H1 (cell line): ENCODE results near the gene PAX3. TPM values are rescaled to one million over a fixed set of nuclear protein-coding genes. Genes with fewer than 3 reads are reported as not detected.

ENCODE experiments used
- CTCF ChIA-PET: fragments of 300-600 bp; sonication (Branson Sonifier 250); formaldehyde crosslinking; loops from one replicate; lab custom pipeline; 2021; ENCODE audit not compliant: partially characterized antibody; lab: Charles Lee
- POLR2A ChIA-PET: fragments of 300-600 bp; sonication (Branson Sonifier 250); formaldehyde crosslinking; loops from one replicate; lab custom pipeline; 2021; ENCODE audit warnings: inconsistent platforms; ENCODE audit not compliant: partially characterized antibody; lab: Charles Lee
- DNase-seq, 2 experiments: peaks; one replicate each; pipeline versions ENCODE4 v3.0.0 to v3.0.0-alpha.2; 2010 to 2022; ENCODE audit warnings: low spot score in 2 of 2, low read depth in 1 of 2, mixed read lengths in 1 of 2
- FAIRE-seq: peaks from 2 replicates; lab custom pipeline; 2011; peaks lifted over from hg19 to GRCh38; lab: Jason Lieb, UNC
- H2AFZ ChIP-seq: 2 replicates; pipeline ENCODE4 v1.8.1; 2012; ENCODE audit warnings: low read length, inconsistent platforms
- H2AK5ac ChIP-seq: 2 replicates; pipeline ENCODE4 v1.6.1; 2013; ENCODE audit warnings: low read depth, low read length
- H2BK120ac ChIP-seq: replicated peaks from 2 replicates; pipeline ENCODE3; 2013; ENCODE audit warnings: low read depth, low read length, inconsistent platforms
- H2BK12ac ChIP-seq: 2 replicates; pipeline ENCODE4 v1.6.1; 2013; ENCODE audit warnings: low read depth, low read length
- H2BK15ac ChIP-seq: 2 replicates; pipeline ENCODE4 v1.6.1; 2013; ENCODE audit warnings: low read length
- H2BK20ac ChIP-seq: 2 replicates; pipeline ENCODE4 v1.6.1; 2013; ENCODE audit warnings: low read length
- H2BK5ac ChIP-seq: 2 replicates; pipeline ENCODE4 v1.6.1; 2013; ENCODE audit warnings: low read depth, low read length
- H3K14ac ChIP-seq: 2 replicates; pipeline ENCODE4 v1.6.1; 2013; ENCODE audit warnings: inconsistent platforms; ENCODE audit not compliant: insufficient read length
- H3K18ac ChIP-seq: 2 replicates; pipeline ENCODE4 v1.6.1; 2013; ENCODE audit warnings: low read length; ENCODE audit errors: extremely low read depth
- H3K23ac ChIP-seq: 2 replicates; pipeline ENCODE4 v1.6.1; 2013; ENCODE audit warnings: inconsistent platforms; ENCODE audit not compliant: insufficient read length
- H3K23me2 ChIP-seq: 2 replicates; pipeline ENCODE4 v1.6.1; 2013; ENCODE audit warnings: low read depth, low read length
- H3K27ac ChIP-seq: 2 replicates; pipeline ENCODE4 v1.6.1; 2011; ENCODE audit warnings: low read depth, low read length, inconsistent platforms
- H3K27me3 ChIP-seq, 4 experiments: replicated peaks in 1 of 4; 1 replicate in 1 of 4; 2 replicates in 3 of 4; pipeline versions ENCODE4 v1.6.1 to v1.8.1; 2011 to 2013; ENCODE audit warnings: low read length in 3 of 4, mild to moderate bottlenecking in 3 of 4, inconsistent platforms in 2 of 4, mixed read lengths in 2 of 4, moderate library complexity in 1 of 4; ENCODE audit not compliant: control insufficient read depth in 3 of 4, insufficient read depth in 3 of 4; ENCODE audit errors: extremely low read depth in 1 of 4
- H3K36me3 ChIP-seq, 4 experiments: 2 replicates each; pipeline versions ENCODE4 v1.6.1 to v1.8.1; 2011 to 2013; ENCODE audit warnings: mild to moderate bottlenecking in 4 of 4, low read length in 3 of 4, moderate library complexity in 2 of 4, control low read depth in 1 of 4, inconsistent platforms in 1 of 4; ENCODE audit not compliant: insufficient read depth in 4 of 4, control insufficient read depth in 2 of 4
- H3K4ac ChIP-seq: replicated peaks from 2 replicates; pipeline ENCODE3; 2013; ENCODE audit warnings: low read length, low read depth, mixed read lengths, inconsistent platforms; ENCODE audit not compliant: insufficient read length
- H3K4me1 ChIP-seq, 4 experiments: replicated peaks in 1 of 4; 1 replicate in 1 of 4; 2 replicates in 3 of 4; pipeline versions ENCODE4 v1.6.1 to v1.8.1; 2011 to 2013; ENCODE audit warnings: low read length in 3 of 4, inconsistent platforms in 2 of 4, mixed read lengths in 1 of 4; ENCODE audit not compliant: insufficient read depth in 4 of 4, control insufficient read depth in 3 of 4
- H3K4me2 ChIP-seq, 2 experiments: 2 replicates each; pipeline versions ENCODE4 v1.6.1 to v1.8.1; 2011 to 2013; ENCODE audit warnings: low read depth in 2 of 2, low read length in 2 of 2, control low read depth in 1 of 2, inconsistent platforms in 1 of 2, mild to moderate bottlenecking in 1 of 2; ENCODE audit not compliant: insufficient read depth in 1 of 2
- H3K4me3 ChIP-seq, 4 experiments: fragments of 200-600, 300-600 bp in 1 of 4; sonication (generic), shearing (Covaris generic), sonication (Bioruptor Twin) in 1 of 4; 2 replicates each; pipeline versions ENCODE4 v1.5.1 to v1.8.1; 2011 to 2016; ENCODE audit warnings: low read length in 4 of 4, low read depth in 3 of 4, control low read depth in 2 of 4, inconsistent platforms in 2 of 4, mild to moderate bottlenecking in 2 of 4, mixed read lengths in 1 of 4, moderate library complexity in 1 of 4; ENCODE audit not compliant: insufficient read depth in 2 of 4; ENCODE audit errors: extremely low read depth in 1 of 4
- H3K56ac ChIP-seq: replicated peaks from 2 replicates; pipeline ENCODE3; 2013; ENCODE audit warnings: low read depth, mild to moderate bottlenecking, mixed read lengths, low read length, inconsistent platforms; ENCODE audit not compliant: insufficient read length
- H3K79me1 ChIP-seq: 2 replicates; pipeline ENCODE4 v1.6.1; 2013; ENCODE audit warnings: low read depth, low read length, control low read depth
- H3K79me2 ChIP-seq, 2 experiments: 2 replicates each; pipeline versions ENCODE4 v1.6.1 to v1.8.1; 2012 to 2013; ENCODE audit warnings: low read length in 2 of 2, mild to moderate bottlenecking in 2 of 2, inconsistent platforms in 1 of 2; ENCODE audit not compliant: insufficient read depth in 2 of 2, control insufficient read depth in 1 of 2
- H3K9ac ChIP-seq, 4 experiments: replicated peaks in 1 of 4; 1 replicate in 1 of 4; 2 replicates in 3 of 4; pipeline versions ENCODE4 v1.6.1 to v1.8.1; 2011 to 2013; ENCODE audit warnings: low read depth in 3 of 4, low read length in 3 of 4, control low read depth in 2 of 4, mild to moderate bottlenecking in 2 of 4, moderate library complexity in 2 of 4, inconsistent platforms in 1 of 4; ENCODE audit errors: extremely low read depth in 1 of 4
- H3K9me3 ChIP-seq, 2 experiments: 2 replicates each; pipeline versions ENCODE4 v1.6.1 to v1.8.1; 2012 to 2013; ENCODE audit warnings: mild to moderate bottlenecking in 2 of 2, moderate library complexity in 2 of 2, control low read depth in 1 of 2, inconsistent platforms in 1 of 2, low read depth in 1 of 2, low read length in 1 of 2, mixed read lengths in 1 of 2; ENCODE audit not compliant: insufficient read depth in 2 of 2
- H4K20me1 ChIP-seq, 2 experiments: replicated peaks in 1 of 2; 2 replicates each; pipeline versions ENCODE3 to v1.8.1; 2011 to 2013; ENCODE audit warnings: inconsistent platforms in 2 of 2, low read length in 2 of 2, mild to moderate bottlenecking in 1 of 2; ENCODE audit not compliant: insufficient read depth in 2 of 2, control insufficient read depth in 1 of 2
- H4K5ac ChIP-seq: 2 replicates; pipeline ENCODE4 v1.6.1; 2013; ENCODE audit warnings: low read length, low read depth, mixed read lengths, inconsistent platforms; ENCODE audit not compliant: insufficient read length
- H4K8ac ChIP-seq: 2 replicates; pipeline ENCODE4 v1.8.0; 2013; ENCODE audit warnings: mild to moderate bottlenecking, moderate library complexity, low read length, inconsistent platforms; ENCODE audit not compliant: insufficient read depth; ENCODE audit errors: extremely low read depth
- H4K91ac ChIP-seq: replicated peaks from 2 replicates; pipeline ENCODE3; 2013; ENCODE audit warnings: low read length, mixed read lengths, inconsistent platforms; ENCODE audit not compliant: insufficient read length
- ASH2L ChIP-seq: fragments of 200-600, 300-600 bp; sonication (generic); IDR thresholded peaks from one replicate; pipeline ENCODE4 v1.7.1; 2017; ENCODE audit warnings: low read length
- EGR1 ChIP-seq: IDR thresholded peaks from 2 replicates; pipeline ENCODE4 v1.6.1; 2011; ENCODE audit warnings: low read depth, low read length, borderline replicate concordance
- EZH2 ChIP-seq: fragments of 200-600 bp; sonication (generic); IDR thresholded peaks from 2 replicates; pipeline ENCODE4 v1.7.1; 2012; ENCODE audit warnings: low read depth, mild to moderate bottlenecking, moderate library complexity, low read length, inconsistent platforms; ENCODE audit not compliant: severe bottlenecking
- RAD21 ChIP-seq, 2 experiments: IDR thresholded peaks in 1 of 2; conservative IDR thresholded peaks in 1 of 2; 2 replicates each; pipeline ENCODE4 v1.6.1; 2011; ENCODE audit warnings: low read depth in 2 of 2, low read length in 2 of 2, improper control_type of control experiment in 1 of 2, inconsistent platforms in 1 of 2, mild to moderate bottlenecking in 1 of 2, moderate library complexity in 1 of 2
- RBBP5 ChIP-seq: IDR thresholded peaks from 2 replicates; pipeline ENCODE4 v1.7.1; 2012; ENCODE audit warnings: low read depth, mild to moderate bottlenecking, inconsistent platforms, low read length, moderate library complexity, borderline replicate concordance
- RNF2 ChIP-seq: fragments of 200-900, 300-1000 bp; sonication (generic); IDR thresholded peaks from 2 replicates; pipeline ENCODE4 v1.7.1; 2016; ENCODE audit warnings: borderline replicate concordance, low read depth, mild to moderate bottlenecking, antibody characterized with exemption, low read length; ENCODE audit not compliant: poor library complexity, severe bottlenecking; ENCODE audit errors: missing control alignments
- SIRT6 ChIP-seq: IDR thresholded peaks from one replicate; pipeline ENCODE4 v1.7.1; 2012; ENCODE audit warnings: low read length, inconsistent platforms
- USF2 ChIP-seq: IDR thresholded peaks from 2 replicates; pipeline ENCODE4 v1.6.1; 2011; ENCODE audit warnings: low read length, improper control_type of control experiment
- WGBS, 2 experiments: shearing (Covaris generic) in 1 of 2; methylation state at CpG; one replicate each; pipeline versions ENCODE4 v1.1.6 to v1.1.7; 2013 to 2015; ENCODE audit warnings: low lambda C conversion rate in 2 of 2, mixed read lengths in 2 of 2, inconsistent platforms in 1 of 2, low coverage in 1 of 2, missing lambda C conversion rate in 1 of 2; ENCODE audit not compliant: insufficient replicate concordance in 2 of 2, insufficient coverage in 1 of 2, insufficient read length in 1 of 2; ENCODE audit errors: extremely low coverage in 1 of 2, missing lambda C conversion rate in 1 of 2; 5-methylcytosine and 5-hydroxymethylcytosine counted together
- polyA plus RNA-seq, 7 experiments: library from polyadenylated mRNA; depleted of rRNA in 3 of 7; stranded (reverse) in 5 of 7; unstranded in 2 of 7; fragments of >200 nt in 5 of 7; fragments of 200-250 nt in 2 of 7; gene quantifications; 1 replicate in 5 of 7; 2 replicates in 1 of 7; 4 replicates in 1 of 7; pipeline versions ENCODE4 v1.2.1 to v1.2.3, GENCODE V29; 2011 to 2013; ENCODE audit warnings: missing spikeins in 2 of 7, mixed read lengths in 2 of 7
- total RNA-seq: library from RNA; stranded (reverse); fragmentation: NEBNext Ultra II Directional; extraction: Animal tissue kit (Norgen Biotek cat#: 25700); gene quantifications from 2 replicates; pipeline ENCODE4 v1.2.1, GENCODE V29; 2021

The PAX3 gene
- total and polyA plus RNA-seq, 2 of the 8 experiments (the other 6 are each of a cell fraction or from before 2014, with no cell fraction given): 0.33 TPM; not detected in 1

DNA sequence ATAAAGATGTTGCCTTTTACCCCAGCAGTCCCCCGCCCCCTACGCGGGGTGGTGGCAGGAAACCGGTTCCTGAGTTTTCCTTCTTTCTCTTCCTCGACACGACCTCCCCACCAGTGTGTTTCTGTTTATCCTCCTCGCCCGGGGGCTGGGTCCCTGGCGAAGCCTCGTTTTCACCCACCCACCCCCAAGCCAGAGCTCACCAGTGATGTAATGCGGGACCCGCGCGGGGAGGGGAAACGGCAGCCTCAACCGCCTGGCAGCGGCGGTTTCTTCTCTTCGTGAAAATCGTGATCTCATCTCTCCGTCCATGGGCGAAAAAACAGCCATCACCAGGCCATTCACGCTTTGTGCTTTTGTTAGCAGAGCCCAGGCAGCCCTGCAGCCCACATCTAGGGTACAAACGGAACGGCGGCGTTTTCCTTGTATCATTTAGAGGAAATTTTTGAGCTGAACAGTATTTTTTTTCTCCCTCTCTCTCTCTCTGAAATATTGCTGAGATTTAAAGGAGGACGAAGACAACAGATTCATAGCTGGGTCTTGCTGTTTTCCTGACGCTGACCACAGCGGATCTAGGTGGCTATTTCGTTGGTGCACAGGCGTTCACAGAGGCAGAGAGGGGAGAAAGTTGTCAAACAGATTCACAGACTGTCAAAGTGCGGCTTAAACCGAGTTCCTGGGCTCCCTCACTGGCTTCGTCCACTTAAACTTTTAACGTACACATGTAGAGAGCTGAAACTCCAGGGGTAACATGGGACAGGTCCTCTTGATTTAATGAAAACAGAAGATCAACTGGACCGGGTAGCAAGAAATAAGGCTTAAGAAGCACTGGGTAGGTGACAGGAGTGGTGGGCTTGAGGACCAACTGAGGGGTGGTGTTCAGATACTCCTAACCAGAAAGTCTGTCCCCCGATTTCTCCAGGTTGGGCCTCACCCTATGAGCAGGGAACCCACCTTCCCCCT is 21.9 kb upstream of the PAX3 start:
- peak overlapping the region; percentile 65 to 84 for H3K4me2 ChIP-seq
- H2BK12ac ChIP-seq: no peak overlapping the region
- H3K4ac ChIP-seq: no peak overlapping the region
- H3K79me1 ChIP-seq: no peaks in the 10 kb centered on the region
- H4K5ac ChIP-seq: no peak overlapping the region
- H2BK5ac ChIP-seq: no peak overlapping the region
- H2BK15ac ChIP-seq: no peak overlapping the region
- peaks cover 0 to 9% (median under 1%) of the 10 kb centered on the region in 4 experiments; a peak in 4 of 7 replicates for H3K4me1 ChIP-seq
- no peak overlapping the region for H3K23ac ChIP-seq
- FAIRE-seq (no peak), DNase-seq (peak in 1 of 2 experiments; percentile 65)
- 9% methylated on average over 35 of the region's 38 CpGs; no CpG with 5 or more reads in 1 of the 2 experiments for WGBS, 2 experiments
- H3K14ac ChIP-seq: no peak overlapping the region
- H3K18ac ChIP-seq: no peak overlapping the region
- H3K9me3 ChIP-seq: no peaks in the 10 kb centered on the region
- no peaks in the 10 kb centered on the region for H3K36me3 ChIP-seq
- H2AK5ac ChIP-seq: peak overlapping the region; percentile 79; the same call in 1 of the 2 replicates
- no peak overlapping the region for H3K56ac ChIP-seq
- POLR2A ChIA-PET: interaction anchor here (0.9 to 1.7 kb wide), 2 partner anchors 13 to 29 kb away, joined by 3 read pairs; no protein-coding TSS in a partner anchor
- no peak overlapping the region for H3K27ac ChIP-seq
- H2BK120ac ChIP-seq: no peak overlapping the region
- H3K79me2 ChIP-seq: no peaks in the 10 kb centered on the region
- peaks cover 44 to 69% (median 57%) of the 10 kb centered on the region in 4 experiments for H3K27me3 ChIP-seq
- H3K9ac ChIP-seq: no peak overlapping the region
- H2AFZ ChIP-seq: no peak overlapping the region
- no peak overlapping the region for H4K91ac ChIP-seq
- H4K20me1 ChIP-seq: peaks cover under 1 to 2% of the 10 kb centered on the region in 2 experiments
- H4K8ac ChIP-seq: peak overlapping the region; percentile 19; the same call in 1 of the 2 replicates
- CTCF ChIA-PET: interaction anchor here (0.9 to 2.9 kb wide), 15 partner anchors 13 to 295 kb away, joined by 3 to 20 read pairs (median 4); no protein-coding TSS in a partner anchor
- peak overlapping the region; percentile 35 to 65 (median 42) for H3K4me3 ChIP-seq
- H3K23me2 ChIP-seq: peaks cover 18% of the 10 kb centered on the region
- H2BK20ac ChIP-seq: no peak overlapping the region; the same call in 1 of the 2 replicates
- TF ChIP-seq EZH2: peak; percentile 90
- TF ChIP-seq EGR1: 0 out of 2 replicates have a peak, but pooled peaks have one; percentile 17
- TF ChIP-seq RAD21 (IDR thresholded peaks at IDR 0.05 in 1 of 2, conservative IDR thresholded peaks at IDR 0.05 in 1 of 2; ENCODE audit: low read depth in 2 of 2, low read length in 2 of 2): peak in 1 of 2 experiments; percentile 9; a peak in 1 of 4 replicates
- peak; percentile 98 for TF ChIP-seq RNF2
- TF ChIP-seq SIRT6: no peak
- TF ChIP-seq ASH2L: peak; percentile 40
- no peak for TF ChIP-seq USF2
- TF ChIP-seq RBBP5: no peak
